Femur (tissue), 1 donor: ENCODE results near the gene RPS6KA2.

Source experiments
- DNase-seq: peaks from one replicate; pipeline ENCODE4 v3.0.0-alpha.2; 2017

Gene RPS6KA2

GRCh38 chr6:166567813-166568212 lies 59.2 kb downstream of the RPS6KA2 start:
- no peak for DNase-seq

DNA sequence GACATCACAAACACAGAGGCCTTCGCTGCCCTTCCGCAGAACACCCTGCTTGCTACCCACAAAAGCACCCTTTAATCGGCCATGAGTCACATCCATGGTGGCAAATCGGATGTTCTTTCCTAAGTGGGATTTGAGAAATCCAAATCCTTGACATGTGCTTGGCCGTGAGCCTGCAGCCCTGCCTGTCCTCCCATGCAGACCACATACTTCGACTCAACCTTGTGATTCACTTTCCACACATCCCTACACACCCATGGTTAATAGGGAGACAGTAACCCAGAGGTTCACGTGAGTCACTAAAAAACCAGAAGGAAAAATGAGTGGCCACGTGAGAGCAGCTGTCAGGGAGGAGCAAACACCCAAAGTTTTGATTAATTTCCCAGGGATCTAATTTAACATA lies 59.9 kb downstream of the RPS6KA2 start:
- DNase-seq = no peak

DNA sequence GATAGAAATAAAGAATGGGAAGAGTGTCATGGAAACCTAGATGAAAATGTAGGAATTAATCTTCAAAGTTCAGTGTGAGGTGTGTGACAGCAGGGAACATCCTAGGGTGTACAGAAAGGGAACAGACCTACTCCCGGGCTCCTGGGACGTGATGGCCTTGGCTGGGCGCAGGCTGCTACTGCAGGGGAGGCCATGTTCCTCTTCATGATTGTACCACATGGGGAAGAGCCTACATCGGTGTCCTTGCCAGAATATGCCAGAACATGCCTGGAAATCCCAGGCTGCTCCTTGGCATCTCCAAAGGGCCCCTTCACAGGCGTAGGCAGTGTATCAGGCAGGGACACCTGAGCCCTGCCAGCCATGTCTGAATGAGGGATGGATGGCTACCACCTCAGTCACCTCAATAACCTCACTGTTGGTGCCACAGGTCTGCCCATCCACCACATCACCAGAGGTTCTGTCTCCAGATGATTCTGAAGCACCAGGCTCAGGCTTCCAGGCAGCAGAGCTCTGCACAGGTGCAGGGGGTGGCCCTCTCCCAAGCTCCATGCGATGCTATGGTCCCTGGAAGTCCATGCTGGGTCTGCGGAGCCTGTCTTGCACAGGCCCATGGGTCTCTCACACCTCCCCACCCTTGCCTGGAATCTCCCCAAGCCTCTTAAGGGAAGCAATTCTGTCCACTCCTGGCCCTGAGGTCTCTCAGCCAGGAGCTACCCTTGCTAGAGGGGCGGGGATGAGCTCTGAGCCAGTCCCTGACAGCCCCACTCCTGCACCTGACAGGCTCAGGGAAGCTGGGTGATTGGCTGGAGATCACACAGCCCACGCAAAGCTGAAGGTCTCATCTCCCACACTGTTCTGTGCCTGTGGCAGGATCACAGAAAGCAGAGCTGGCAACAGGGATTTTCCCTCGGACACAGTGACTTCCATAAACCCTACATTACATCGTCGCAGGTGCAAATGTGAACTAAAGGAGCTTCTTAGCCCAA lies 60.7 kb downstream of the RPS6KA2 start:
- DNase-seq = no peak

DNA sequence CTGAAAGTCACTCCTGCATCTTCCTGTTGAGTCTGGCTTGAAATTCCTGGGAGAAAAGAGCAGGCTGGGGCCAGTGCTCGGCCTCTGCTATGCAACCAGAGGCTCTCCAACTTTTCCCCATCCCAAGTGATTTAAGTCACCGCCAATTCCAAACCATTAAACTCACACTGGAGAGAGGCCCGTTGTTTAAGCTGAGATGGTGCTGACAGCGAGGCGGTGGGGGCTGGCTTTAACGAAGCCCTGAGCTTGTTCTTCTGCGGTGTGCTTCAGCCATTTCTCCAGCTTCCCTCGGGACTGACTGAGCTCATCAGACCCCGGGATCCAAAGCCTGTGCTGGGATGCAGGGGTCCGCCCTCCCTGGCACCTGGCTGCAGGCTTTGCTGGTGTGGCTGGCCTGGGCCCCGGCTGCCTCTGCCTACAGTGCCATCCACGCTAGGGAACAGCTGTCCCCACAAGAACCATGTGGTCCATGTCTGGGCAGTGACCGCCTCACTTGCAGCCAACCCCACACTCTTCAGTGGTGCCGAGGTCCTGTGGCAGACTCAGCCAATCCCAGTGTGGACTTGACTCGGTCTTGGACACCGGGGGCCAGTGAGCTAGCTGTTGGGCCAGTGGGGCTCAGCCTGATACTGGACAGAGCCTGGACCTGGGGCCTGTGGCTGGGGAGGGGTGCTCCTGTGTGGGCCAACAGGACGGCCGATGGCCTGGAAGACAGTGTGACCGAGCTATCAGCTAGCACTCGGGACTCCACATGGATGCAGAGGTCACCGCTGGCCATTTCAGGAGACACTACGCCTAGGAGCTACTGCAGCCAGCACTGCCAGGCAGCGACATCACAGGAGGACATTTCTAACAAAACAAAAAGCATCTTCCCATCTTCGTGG lies 61.7 kb downstream of the RPS6KA2 start:
- DNase-seq = peak; percentile 51

- DNase-seq = no peak
Measured at GRCh38 chr6:166563805-166564204, 63.2 kb downstream of the RPS6KA2 start.

DNA sequence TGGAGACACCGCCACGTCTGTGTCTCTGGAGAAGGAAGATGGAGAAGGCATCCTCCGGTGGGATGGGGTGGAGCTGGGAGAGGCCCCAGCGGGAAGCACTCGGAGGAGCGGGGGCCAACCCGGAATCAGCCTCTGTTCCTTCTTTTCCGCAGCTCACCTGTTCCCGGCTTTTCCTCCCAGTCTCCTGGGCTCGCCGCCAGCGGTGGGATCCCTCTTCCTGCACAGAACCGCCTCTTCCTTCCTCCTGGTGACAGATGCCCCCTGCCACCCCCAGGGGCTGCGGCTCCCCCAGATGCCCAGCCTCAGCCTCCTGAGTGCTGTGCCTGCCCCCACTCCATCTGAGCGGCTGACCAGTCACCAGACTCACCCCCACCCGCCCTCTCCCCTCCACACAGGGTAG lies 63.9 kb downstream of the RPS6KA2 start:
- no peak for DNase-seq

DNA sequence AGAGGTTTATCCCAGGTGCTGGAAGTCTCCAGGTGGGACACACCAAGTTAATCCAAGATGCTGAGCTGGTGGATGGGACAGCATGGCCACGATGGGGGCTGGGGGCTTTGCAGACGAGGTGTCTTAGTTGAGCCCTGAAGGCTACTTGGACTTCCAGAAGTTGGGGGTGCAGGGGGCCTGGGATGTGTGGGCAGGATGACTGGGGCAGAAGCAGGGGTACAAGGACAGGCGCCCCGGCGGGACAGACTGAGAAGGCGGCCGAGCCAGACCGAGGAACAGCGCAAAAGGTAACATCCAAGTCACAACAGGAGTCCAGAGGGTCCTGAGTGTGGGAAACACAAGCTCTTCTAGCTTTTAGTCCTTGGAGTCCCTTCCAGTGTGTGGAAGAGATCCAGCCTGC lies 64.3 kb downstream of the RPS6KA2 start:
- DNase-seq = no peak

DNA sequence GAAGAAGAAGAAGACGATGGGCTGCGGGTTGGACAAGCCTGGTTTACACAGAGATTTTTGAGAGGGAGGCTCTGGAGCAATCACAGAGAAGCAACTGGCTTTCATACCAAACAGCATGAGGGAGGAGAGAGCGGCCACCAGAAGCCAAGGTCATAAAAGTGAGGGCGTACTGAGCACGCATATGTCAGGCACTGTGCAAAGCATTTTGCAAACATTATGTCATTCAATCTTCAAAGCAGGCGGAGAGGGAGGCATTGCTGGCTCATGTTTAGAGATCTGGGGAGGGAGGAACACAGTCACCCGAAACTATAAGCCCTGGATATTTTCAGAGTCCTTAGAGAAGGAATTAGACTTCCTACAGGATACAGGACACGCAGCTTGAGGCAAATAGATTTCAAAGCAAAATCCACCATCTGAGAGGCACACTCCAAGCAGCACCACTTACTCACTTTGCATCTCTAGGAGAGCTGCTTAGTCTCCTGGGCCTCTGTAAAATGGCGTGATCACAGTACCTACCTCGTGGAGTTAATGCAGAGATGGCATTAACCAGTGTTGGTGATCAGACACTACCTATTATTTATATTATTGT lies 65.2 kb downstream of the RPS6KA2 start:
- no peak for DNase-seq

- DNase-seq = no peak
Measured at GRCh38 chr6:166560222-166560621, 66.8 kb downstream of the RPS6KA2 start.

- DNase-seq = no peak
Measured at GRCh38 chr6:166559662-166560061, 67.4 kb downstream of the RPS6KA2 start.

- no peak for DNase-seq
Measured at GRCh38 chr6:166559211-166559610, 67.8 kb downstream of the RPS6KA2 start.

GRCh38 chr6:166558156-166559005 lies 68.7 kb downstream of the RPS6KA2 start:
- no peak for DNase-seq

GRCh38 chr6:166556863-166557322 lies 70.2 kb downstream of the RPS6KA2 start:
- DNase-seq = peak; percentile 87

DNA sequence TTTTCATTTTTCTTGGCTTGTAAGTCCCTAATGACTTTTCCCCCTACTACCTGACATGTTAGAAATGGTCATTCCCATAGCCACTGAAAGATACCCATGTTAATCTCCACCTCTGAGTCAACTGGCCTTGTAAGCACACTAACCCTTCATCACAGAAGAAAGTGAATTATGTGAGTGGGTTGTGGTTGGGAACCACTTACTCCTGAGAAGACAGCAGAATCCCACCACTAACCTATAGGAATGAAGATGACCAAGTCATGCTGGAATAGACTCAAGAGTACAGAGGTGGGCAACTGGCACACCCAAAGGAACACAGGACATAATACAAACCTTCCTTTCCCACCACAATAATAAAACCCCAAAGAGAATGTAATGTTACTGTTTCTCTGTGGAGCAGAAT lies 70.7 kb downstream of the RPS6KA2 start:
- no peak for DNase-seq

- no peak for DNase-seq
Measured at GRCh38 chr6:166555086-166555485, 72.0 kb downstream of the RPS6KA2 start.

- DNase-seq = no peak
Measured at GRCh38 chr6:166554316-166554715, 72.7 kb downstream of the RPS6KA2 start.

DNA sequence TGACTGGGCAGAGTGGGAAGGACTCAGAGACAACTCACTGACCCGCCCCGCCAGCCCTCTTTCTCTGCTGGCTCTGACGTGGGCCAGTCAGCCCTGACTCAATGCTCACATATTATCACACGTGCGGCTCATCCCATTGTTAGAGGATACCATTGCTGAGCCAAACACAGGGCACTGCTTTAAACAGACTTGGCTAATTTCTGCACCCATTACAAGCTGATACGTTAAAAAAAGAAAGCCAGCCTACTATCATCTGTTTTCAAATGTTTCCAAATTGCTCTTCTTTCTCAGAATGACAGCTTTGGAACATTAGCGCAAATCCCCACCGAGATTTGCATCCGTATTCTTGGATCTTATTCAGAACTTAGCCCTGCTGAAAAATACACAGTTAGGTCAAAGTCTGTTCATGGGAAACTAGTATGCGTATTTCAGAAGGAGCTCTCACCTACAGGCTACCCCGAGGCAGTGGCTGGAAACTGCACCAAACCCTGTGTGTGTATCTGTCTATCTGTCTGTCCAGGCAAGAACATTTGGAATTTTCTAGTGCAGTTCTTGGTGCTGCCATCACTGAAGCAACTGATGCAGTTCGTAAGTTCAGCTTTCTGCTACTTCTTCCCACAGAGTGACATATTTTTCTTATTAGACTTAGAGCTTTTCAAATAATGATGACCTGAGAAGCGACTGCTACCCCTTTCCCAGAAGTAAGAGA lies 73.3 kb downstream of the RPS6KA2 start:
- no peak for DNase-seq

DNA sequence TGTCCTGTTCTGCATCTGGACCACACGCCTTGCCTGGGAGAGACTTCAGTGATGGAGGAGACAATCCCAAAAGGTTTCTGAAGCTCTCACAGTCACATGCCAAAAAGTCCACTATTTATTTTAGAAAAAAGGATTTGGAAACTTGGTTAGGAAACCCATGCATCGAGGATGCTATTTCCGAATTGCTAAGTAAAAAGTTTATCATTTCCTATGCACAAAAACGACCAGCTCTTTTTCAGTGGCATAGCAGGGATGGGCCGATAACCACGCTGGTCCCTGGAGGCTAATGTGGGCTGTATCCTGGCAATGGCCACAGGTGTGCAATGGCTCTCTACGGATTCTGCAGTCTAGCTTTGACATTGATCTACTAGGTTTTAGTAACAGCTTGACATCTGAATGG lies 74.5 kb downstream of the RPS6KA2 start:
- no peak for DNase-seq

DNA sequence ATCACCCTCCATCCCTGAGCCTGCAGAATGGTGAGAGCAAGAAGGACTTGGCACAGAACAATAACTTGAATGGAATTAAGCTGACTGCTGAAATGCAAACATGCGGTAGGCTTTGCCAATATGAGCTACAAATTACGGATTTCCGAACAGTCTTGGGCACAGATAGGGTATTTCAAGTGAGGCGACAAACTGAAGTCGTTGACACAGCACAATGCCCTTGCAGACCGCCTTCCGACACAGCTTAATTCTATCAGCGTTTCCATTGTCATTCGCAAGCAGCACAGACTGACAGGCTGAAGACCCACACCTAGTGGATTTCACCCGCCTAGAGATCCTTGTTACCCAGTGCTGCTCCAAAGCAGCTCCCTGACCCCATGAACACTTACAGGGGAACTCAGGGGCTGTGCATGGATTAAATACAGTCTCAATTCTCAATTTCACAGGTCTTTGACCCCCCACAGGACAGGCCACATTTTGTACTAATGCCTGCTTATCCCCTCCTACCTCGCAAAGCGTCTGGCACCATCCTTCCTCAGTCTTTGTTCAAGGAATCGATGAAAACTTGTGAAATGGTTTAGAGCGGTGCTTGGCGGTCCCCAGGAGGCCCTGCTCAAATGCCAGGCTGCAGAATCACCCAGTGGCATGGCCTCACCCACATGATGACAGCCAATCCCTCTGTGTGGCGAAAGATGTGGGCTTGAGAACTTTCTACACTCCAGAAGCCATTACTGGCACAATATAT lies 75.1 kb downstream of the RPS6KA2 start:
- DNase-seq = no peak

DNA sequence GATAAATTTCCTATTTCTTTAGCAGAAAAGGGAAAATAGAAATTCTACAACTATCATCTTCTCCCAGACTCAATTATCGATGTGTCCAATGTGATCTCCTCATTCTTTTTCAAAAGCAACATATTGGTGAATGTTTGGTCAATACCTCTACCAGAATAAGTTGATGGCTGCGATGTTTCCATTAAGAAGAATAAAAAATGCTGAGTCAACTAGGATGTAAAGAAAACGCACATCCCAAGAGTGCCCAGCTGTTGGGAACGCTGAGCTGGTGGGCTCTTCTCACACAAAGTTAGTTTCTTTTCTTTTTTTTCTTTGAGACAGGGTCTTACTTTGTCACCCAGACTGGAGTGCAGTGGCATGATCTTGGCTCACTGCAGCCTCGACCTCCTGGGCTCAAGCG lies 80.4 kb downstream of the RPS6KA2 start:
- DNase-seq = no peak
